H1 (cell line): ENCODE data around the gene HOXD10. TPM values are rescaled to one million over a fixed set of nuclear protein-coding genes. Genes with fewer than 3 reads are reported as not detected.
A peak's percentile ranks its signal among the peaks of the same experiment; 100 is the strongest.

Experiments used
- ASH2L ChIP-seq: fragments of 200-600, 300-600 bp; sonication (generic); IDR thresholded peaks from one replicate; pipeline ENCODE4 v1.7.1; 2017; ENCODE audit warnings: low read length
- EZH2 ChIP-seq: fragments of 200-600 bp; sonication (generic); IDR thresholded peaks from 2 replicates; pipeline ENCODE4 v1.7.1; 2012; ENCODE audit warnings: low read depth, mild to moderate bottlenecking, moderate library complexity, low read length, inconsistent platforms; ENCODE audit not compliant: severe bottlenecking
- HDAC2 ChIP-seq, 2 experiments: fragments of 300-600 bp in 1 of 2; sonication (generic) in 1 of 2; IDR thresholded peaks; 2 replicates each; pipeline ENCODE4 v1.6.1; 2011 to 2012; ENCODE audit warnings: low read depth in 2 of 2, low read length in 2 of 2, mild to moderate bottlenecking in 2 of 2, moderate library complexity in 2 of 2, borderline replicate concordance in 1 of 2, inconsistent platforms in 1 of 2
- MAFK ChIP-seq: IDR thresholded peaks from 2 replicates; pipeline ENCODE4 v1.6.1; 2012; ENCODE audit warnings: low read depth, mild to moderate bottlenecking, improper control_type of control experiment, low read length
- SUZ12 ChIP-seq: fragments of 200-600 bp; sonication (generic); IDR thresholded peaks from 2 replicates; pipeline ENCODE4 v1.6.1; 2012; ENCODE audit warnings: mild to moderate bottlenecking, inconsistent platforms, low read length, moderate library complexity, mixed read lengths
- polyA plus RNA-seq, 7 experiments: library from polyadenylated mRNA; depleted of rRNA in 3 of 7; stranded (reverse) in 5 of 7; unstranded in 2 of 7; fragments of >200 nt in 5 of 7; fragments of 200-250 nt in 2 of 7; gene quantifications; 1 replicate in 5 of 7; 2 replicates in 1 of 7; 4 replicates in 1 of 7; pipeline versions ENCODE4 v1.2.1 to v1.2.3, GENCODE V29; 2011 to 2013; ENCODE audit warnings: missing spikeins in 2 of 7, mixed read lengths in 2 of 7
- total RNA-seq: library from RNA; stranded (reverse); fragmentation: NEBNext Ultra II Directional; extraction: Animal tissue kit (Norgen Biotek cat#: 25700); gene quantifications from 2 replicates; pipeline ENCODE4 v1.2.1, GENCODE V29; 2021
- TF ChIP-seq, protein P1 (sequence below): fragments of 300-600 bp; sonication (generic); IDR thresholded peaks from 2 replicates; pipeline ENCODE4 v1.7.1; 2012; ENCODE audit warnings: low read length, moderate library complexity, mild to moderate bottlenecking, inconsistent platforms; ENCODE audit not compliant: insufficient replicate concordance
- TF ChIP-seq, protein P2 (sequence below): IDR thresholded peaks from 2 replicates; pipeline ENCODE4 v1.6.1; 2012; ENCODE audit warnings: inconsistent platforms
- TF ChIP-seq, protein P3 (sequence below): IDR thresholded peaks from 2 replicates; pipeline ENCODE4 v1.6.1; 2012; ENCODE audit warnings: inconsistent platforms

Gene HOXD10
- total and polyA plus RNA-seq, 2 of the 8 experiments (the other 6 are each of a cell fraction or from before 2014, with no cell fraction given) = not detected

- TF ChIP-seq HDAC2 (IDR thresholded peaks at IDR 0.05; ENCODE audit: borderline replicate concordance in 1 of 2, low read depth in 2 of 2, low read length in 2 of 2) (0 out of 4 replicates have a peak, but pooled peaks have one; percentile 6 to 68), MAFK (no peak; the same call in 1 of the 2 replicates), SUZ12 (peak; percentile 55), ASH2L (peak; percentile 45), EZH2 (peak; percentile 30)
- TF ChIP-seq, protein P1, sequence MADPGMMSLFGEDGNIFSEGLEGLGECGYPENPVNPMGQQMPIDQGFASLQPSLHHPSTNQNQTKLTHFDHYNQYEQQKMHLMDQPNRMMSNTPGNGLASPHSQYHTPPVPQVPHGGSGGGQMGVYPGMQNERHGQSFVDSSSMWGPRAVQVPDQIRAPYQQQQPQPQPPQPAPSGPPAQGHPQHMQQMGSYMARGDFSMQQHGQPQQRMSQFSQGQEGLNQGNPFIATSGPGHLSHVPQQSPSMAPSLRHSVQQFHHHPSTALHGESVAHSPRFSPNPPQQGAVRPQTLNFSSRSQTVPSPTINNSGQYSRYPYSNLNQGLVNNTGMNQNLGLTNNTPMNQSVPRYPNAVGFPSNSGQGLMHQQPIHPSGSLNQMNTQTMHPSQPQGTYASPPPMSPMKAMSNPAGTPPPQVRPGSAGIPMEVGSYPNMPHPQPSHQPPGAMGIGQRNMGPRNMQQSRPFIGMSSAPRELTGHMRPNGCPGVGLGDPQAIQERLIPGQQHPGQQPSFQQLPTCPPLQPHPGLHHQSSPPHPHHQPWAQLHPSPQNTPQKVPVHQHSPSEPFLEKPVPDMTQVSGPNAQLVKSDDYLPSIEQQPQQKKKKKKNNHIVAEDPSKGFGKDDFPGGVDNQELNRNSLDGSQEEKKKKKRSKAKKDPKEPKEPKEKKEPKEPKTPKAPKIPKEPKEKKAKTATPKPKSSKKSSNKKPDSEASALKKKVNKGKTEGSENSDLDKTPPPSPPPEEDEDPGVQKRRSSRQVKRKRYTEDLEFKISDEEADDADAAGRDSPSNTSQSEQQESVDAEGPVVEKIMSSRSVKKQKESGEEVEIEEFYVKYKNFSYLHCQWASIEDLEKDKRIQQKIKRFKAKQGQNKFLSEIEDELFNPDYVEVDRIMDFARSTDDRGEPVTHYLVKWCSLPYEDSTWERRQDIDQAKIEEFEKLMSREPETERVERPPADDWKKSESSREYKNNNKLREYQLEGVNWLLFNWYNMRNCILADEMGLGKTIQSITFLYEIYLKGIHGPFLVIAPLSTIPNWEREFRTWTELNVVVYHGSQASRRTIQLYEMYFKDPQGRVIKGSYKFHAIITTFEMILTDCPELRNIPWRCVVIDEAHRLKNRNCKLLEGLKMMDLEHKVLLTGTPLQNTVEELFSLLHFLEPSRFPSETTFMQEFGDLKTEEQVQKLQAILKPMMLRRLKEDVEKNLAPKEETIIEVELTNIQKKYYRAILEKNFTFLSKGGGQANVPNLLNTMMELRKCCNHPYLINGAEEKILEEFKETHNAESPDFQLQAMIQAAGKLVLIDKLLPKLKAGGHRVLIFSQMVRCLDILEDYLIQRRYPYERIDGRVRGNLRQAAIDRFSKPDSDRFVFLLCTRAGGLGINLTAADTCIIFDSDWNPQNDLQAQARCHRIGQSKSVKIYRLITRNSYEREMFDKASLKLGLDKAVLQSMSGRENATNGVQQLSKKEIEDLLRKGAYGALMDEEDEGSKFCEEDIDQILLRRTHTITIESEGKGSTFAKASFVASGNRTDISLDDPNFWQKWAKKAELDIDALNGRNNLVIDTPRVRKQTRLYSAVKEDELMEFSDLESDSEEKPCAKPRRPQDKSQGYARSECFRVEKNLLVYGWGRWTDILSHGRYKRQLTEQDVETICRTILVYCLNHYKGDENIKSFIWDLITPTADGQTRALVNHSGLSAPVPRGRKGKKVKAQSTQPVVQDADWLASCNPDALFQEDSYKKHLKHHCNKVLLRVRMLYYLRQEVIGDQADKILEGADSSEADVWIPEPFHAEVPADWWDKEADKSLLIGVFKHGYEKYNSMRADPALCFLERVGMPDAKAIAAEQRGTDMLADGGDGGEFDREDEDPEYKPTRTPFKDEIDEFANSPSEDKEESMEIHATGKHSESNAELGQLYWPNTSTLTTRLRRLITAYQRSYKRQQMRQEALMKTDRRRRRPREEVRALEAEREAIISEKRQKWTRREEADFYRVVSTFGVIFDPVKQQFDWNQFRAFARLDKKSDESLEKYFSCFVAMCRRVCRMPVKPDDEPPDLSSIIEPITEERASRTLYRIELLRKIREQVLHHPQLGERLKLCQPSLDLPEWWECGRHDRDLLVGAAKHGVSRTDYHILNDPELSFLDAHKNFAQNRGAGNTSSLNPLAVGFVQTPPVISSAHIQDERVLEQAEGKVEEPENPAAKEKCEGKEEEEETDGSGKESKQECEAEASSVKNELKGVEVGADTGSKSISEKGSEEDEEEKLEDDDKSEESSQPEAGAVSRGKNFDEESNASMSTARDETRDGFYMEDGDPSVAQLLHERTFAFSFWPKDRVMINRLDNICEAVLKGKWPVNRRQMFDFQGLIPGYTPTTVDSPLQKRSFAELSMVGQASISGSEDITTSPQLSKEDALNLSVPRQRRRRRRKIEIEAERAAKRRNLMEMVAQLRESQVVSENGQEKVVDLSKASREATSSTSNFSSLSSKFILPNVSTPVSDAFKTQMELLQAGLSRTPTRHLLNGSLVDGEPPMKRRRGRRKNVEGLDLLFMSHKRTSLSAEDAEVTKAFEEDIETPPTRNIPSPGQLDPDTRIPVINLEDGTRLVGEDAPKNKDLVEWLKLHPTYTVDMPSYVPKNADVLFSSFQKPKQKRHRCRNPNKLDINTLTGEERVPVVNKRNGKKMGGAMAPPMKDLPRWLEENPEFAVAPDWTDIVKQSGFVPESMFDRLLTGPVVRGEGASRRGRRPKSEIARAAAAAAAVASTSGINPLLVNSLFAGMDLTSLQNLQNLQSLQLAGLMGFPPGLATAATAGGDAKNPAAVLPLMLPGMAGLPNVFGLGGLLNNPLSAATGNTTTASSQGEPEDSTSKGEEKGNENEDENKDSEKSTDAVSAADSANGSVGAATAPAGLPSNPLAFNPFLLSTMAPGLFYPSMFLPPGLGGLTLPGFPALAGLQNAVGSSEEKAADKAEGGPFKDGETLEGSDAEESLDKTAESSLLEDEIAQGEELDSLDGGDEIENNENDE = no peak
- TF ChIP-seq, protein P2, sequence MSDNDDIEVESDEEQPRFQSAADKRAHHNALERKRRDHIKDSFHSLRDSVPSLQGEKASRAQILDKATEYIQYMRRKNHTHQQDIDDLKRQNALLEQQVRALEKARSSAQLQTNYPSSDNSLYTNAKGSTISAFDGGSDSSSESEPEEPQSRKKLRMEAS = peak; percentile 85
- TF ChIP-seq, protein P3, sequence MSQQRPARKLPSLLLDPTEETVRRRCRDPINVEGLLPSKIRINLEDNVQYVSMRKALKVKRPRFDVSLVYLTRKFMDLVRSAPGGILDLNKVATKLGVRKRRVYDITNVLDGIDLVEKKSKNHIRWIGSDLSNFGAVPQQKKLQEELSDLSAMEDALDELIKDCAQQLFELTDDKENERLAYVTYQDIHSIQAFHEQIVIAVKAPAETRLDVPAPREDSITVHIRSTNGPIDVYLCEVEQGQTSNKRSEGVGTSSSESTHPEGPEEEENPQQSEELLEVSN = peak; percentile 98
Measured at GRCh38 chr2:176140513-176141317, 24.1 kb downstream of the HOXD10 start (continued).
